GM18951 (cell line): ENCODE data around the gene ACBD6.

ENCODE experiments used
- POLR2A ChIP-seq: IDR thresholded peaks from 4 replicates; pipeline ENCODE4 v1.6.1; 2011; ENCODE audit warnings: mild to moderate bottlenecking; ENCODE audit not compliant: insufficient read length, insufficient read depth; ENCODE audit errors: extremely low read depth
- in situ Hi-C: fragments of 300-500 bp; cut with MboI; formaldehyde crosslinking; loops from one replicate; pipeline ENCODE4 v1.12.0; 2022; ENCODE audit warnings: low sequenced_read_pairs, mixed read lengths, inconsistent platforms; ENCODE audit not compliant: unreplicated experiment

The ACBD6 gene

DNA sequence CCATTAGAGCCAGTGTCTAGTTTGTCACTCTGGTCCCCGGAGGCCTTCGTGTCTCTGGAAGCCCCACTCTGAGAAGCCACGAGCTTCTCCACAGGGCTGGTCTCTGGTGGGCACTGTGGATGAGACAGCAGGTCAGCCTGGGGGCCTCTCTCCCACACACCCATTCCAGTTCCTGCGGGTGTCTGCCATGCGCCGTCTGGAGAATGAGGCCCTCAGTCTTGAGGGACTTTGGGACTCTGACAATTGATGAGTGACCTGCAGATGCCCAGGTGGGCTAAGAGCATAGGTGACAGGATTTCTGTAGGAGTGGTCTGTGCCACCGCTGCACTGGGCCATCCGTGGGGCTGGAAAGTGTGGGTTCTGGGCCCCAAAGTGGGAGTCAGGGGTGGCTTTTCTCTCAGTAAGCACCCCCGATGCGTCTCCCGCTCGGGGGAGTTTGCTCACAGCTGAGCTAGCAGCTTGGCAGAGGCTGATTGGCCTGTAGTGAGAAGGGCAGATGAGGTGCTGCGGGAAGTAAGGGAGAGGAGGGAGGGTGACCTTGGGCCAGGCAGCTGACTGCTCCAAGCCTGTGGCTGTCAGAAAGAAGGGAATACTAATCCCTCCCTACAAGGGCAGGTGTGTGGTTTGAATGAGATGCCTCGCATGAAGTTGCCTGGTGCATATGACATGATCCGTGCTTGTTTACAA lies 245.9 kb downstream of the ACBD6 start:
- no peak for TF ChIP-seq POLR2A
- in situ Hi-C loops, result loop anchor here (5.0 kb wide), 1 partner anchor 216 kb away; no protein-coding TSS in a partner anchor

DNA sequence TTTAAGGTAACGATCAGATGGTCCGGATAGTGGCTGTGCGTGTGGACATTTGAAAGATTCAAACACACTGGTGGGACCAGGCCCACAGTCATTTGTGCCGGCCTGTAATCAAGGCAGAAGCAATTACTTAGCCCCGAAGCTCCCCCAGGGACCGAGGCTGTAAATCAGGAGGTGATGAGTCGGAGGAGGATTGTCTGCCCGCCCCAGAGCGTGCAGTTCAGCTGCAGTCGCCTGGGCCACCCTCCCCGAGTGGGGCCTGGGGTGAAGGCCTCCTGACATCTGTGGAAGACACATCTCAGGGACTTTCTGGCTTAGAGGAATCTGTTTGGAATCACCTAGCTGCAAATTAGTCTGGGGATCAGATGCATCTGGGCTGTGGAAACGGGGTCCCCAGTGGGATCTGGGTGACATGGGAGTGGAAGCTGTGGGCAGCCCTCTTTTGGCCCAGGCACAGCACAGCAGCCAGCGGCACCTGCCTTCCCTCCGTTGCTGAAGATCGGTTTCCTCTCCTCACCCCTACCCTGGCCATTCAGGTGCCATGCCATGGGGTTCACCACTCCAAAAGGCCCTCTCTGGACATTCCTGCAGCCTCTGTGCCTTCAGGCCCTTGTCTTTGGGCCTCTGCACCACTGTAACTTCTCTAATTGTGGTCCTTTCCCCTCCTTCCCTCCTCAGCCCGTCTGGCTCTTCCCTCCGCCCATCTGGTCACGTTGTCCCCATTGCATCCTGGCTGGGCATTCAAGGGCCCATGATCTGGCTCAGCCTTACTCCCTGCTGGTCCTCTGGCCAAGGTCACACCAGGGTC lies 246.6 kb downstream of the ACBD6 start:
- TF ChIP-seq POLR2A, result no peak
- in situ Hi-C loops, result loop anchor here (5.0 kb wide), 1 partner anchor 217 kb away; no protein-coding TSS in a partner anchor

DNA sequence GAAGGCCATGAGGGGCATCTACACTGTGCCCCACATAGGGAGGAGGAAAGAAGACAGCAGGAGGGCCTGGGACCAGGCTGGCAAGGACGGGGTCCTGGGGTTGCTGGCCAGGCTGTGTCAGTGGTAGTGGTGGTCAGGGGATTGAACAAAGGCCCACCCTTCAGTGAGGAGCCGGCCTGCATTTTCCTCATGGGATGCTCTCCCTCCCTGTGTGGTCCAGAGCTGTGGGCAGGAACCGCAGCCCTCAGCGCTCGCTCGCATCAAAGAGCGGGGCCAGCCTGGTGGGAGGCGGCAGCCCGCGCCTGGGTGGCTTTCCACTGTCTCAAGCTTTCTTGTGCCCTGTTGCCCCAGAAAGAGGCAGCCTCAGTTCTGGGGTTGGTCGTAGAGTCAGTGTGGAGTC lies 247.5 kb downstream of the ACBD6 start:
- in situ Hi-C loops, result loop anchor here (5.0 kb wide), 1 partner anchor 217 kb away; no protein-coding TSS in a partner anchor
- TF ChIP-seq POLR2A, result no peak

DNA sequence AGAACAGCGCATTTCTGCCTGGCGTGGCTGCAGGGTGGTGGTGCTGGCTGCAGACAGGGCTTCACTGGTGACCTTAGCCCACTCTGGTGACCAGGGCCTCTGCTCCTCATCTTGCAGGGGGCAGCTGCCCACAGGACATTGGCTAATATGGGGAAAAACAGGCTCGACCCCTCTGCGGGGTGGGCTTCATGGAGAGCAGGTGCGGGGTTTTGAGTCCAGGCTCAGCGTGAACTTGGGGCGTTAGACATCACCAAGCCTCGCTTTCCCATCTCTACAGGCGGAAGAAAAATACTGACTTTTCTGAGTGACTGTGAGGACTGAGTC lies 247.9 kb downstream of the ACBD6 start:
- in situ Hi-C loops, result no loop called here
- TF ChIP-seq POLR2A, result no peak

DNA sequence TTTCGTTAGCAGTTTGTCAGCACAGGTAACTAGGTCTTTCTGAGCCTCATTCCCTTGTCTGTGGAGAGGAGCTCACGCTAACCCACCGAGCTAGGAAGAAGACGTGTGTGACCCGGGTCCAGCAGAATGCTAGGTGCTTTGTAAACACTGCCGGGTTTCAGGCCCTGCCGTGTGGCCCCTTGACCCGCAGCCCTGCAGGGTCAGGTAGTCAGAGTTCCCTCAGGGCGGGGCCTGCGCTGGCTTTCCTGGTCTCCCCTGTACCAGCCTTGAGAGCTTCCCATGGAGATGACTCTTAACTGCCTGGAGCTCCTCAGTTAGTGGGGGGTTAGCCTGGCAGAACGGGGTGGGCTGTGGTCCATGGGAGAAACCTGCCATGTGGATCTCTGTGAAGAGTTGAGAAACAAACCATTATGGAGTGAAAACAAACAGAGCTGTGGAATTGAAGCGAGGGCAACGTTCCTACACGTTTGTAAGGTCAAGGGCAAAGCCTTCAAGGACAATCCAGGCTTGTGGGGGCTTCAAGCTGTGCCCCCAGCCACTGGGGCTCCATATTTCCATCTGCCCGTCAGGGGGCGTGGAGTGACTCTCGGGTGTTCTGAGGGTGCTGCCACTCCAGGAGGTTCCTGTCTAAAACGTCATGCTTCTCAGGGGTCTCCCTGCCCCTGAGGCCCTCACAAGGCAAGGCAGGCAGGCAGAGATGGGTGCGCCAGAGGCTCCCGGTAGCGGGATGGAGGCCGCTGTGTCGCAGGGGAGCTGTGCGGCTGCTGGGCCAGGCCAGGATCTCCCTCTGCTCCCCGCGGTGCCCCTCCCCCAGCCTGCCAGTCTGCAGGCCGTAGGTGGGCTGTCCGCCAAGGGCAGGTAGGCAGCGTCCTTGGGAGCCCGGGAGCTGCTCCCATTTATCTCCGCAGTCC lies 248.5 kb downstream of the ACBD6 start:
- in situ Hi-C loops, result no loop called here
- TF ChIP-seq POLR2A, result no peak

DNA sequence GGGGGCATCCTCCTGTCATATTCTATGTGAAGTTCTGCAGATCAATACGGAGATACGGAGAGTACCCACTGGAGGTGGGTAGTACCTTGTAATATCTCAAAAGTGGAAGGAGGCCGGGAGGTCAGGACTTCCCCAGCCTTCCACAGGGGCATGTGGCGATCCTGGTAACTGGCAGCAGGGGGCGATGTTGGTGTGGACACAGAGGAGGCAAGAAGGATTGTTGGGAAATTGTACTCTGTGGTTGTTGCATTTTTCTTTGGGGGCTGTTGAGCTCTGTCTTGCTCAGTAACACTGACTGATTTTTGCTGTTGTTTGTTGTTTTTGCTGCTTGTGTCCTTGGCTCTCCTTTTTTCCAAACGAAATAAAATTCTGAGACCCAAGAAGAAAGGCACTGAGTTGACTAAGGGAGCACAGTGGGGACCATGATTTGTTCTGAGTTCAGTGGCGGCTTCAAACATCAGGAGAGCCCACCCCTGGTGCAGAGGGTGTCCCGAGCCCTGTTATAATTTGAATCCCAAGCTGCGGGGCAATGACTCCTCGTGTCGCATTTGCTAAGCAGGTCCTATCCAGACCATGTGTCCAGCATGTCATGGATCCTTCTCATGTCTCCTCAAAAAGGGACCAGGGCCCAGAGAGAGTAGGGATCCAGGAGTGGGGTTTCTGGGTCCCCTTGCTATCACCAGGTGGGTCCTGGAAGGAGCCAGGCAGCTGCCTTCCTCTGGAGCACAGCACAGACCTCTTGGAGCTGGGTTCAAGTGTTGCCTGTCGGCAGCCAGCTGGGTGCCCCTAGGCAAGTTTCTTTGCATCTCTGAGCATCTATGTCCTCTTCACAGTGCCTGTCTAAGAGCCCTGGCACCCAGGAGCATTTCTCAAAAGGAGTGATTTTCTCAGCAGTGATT lies 249.5 kb downstream of the ACBD6 start:
- in situ Hi-C loops, result no loop called here

DNA sequence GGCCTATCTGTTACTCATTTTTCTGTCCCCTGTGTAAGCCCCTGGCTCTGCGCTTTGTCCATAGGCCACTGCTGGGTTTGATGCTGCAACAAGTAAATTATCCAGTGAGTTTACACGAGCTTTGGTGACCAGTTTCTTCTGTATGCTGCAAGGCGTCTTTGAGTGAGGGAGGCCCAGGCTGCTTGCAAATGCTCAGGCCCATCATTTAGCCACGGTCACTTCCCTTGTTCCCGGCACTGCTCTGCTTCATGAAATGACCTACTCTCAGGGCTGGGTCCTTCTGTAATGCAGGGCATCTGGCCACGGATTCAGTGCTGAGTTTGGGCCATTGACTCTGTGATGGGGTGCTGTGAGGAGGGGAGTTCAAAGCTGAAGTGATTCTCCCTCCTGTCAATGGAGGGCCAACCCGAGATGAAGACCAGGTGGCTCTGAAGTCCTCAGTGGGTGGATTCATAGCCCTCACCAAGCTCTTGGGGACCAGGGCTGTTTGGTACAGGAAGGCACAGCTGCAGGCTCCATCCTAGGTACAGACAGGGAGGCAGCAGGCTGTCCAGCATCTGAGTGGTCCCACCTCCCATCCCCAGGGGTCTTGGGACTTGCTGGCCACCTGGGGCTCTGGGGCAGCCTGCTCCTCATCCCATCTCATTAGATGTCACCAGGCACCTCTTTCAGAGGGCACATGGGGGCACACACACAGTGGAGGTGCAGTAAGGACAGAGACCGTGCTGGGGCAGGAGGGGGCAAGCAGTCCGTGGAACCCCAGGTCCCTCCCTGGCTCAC lies 250.7 kb downstream of the ACBD6 start:
- in situ Hi-C loops, result no loop called here
- no peak for TF ChIP-seq POLR2A

More for the DNA sequence above, 249.5 kb downstream of the ACBD6 start:
- no peak for TF ChIP-seq POLR2A

DNA sequence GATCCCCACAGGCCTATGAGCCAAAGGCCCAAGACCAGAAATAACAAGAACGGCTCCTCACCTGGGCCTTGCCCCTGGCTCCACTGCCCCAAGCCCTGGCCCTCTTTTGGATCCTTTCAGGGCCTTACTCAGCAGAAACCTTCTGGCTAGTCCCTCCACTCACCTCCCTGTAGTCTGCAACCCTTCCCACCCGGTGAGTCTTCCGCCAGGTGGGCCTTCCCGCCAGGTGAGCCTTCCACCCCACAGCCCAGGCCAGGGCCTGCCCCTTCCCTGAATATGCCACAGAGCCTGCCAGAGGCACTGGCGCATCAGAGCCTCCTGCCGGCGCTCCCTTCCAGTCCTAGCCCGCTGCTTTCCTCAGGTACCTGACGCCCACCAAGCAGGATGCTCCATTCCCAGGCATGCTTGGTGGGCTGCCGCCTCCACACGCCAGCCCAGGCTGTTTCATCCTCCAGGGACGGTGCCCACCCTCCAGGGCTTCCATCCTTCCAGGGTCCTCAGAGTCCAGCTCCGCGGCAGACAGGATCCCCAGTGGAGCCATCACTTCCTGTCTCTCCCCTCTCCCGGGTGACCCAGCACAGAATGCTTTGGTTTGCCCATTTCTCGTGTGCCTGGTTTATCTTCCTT lies 251.4 kb downstream of the ACBD6 start:
- in situ Hi-C loops, result no loop called here

DNA sequence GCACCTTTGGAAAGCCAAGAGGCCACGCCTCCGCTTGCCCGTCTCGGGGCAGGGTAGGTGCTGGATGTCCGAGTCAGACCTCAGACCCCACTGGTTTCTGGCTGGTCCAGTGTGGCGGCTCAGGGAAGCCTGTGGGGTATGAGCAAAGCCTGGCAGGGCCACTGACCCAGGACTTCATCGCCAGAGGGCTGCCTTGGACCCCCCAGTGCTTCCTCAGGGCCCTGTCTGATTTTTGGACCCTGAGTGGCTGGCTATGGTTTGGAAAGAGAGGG lies 251.9 kb downstream of the ACBD6 start:
- in situ Hi-C loops, result no loop called here

More for the DNA sequence above, 251.4 kb downstream of the ACBD6 start:
- no peak for TF ChIP-seq POLR2A

DNA sequence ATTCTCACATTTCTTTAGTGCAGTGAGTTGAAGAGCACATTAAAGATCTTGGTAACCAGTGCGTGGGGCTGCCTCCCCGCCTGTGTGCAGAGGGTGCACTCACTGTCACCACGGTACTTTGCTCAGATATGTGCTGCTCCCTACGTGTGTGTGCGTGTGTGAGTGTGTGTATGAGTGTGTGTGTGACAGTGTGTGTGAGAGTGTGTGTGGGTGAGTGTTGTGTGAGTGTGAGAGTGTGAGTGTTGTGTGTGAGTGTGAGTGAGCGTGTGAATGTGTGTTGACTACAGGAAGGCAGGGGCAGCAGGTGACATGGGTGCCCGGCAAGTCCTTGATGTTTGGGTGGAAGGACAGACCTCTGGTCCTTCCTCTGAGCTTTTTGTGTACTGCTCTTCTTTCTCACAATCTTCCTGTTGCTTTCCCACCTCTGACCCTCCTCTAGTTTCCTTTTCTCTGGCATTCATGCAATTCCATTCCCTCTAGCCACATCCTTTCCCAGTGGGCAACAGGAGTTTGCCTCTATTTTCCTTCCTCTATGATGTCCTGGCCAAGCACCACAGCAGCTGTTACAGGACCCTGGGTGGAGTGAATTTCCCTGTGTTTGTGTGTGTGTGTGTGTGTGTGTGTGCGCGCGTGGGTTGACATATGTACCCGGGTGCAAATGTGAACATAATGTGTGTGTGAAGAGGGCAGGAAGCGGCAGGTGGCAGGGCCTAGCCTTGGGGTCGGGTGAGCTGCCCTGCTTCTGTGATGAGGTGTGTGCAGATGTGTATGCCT lies 252.5 kb downstream of the ACBD6 start:
- in situ Hi-C loops, result no loop called here
- TF ChIP-seq POLR2A, result no peak

More for the DNA sequence above, 251.9 kb downstream of the ACBD6 start:
- no peak for TF ChIP-seq POLR2A
